ENCODE data around the gene ALLC. TPM values are rescaled to one million over a fixed set of nuclear protein-coding genes. Genes with fewer than 3 reads are reported as not detected.

ALLC gene
- total RNA-seq, 2 experiments from 2014 or later = not detected

DNA sequence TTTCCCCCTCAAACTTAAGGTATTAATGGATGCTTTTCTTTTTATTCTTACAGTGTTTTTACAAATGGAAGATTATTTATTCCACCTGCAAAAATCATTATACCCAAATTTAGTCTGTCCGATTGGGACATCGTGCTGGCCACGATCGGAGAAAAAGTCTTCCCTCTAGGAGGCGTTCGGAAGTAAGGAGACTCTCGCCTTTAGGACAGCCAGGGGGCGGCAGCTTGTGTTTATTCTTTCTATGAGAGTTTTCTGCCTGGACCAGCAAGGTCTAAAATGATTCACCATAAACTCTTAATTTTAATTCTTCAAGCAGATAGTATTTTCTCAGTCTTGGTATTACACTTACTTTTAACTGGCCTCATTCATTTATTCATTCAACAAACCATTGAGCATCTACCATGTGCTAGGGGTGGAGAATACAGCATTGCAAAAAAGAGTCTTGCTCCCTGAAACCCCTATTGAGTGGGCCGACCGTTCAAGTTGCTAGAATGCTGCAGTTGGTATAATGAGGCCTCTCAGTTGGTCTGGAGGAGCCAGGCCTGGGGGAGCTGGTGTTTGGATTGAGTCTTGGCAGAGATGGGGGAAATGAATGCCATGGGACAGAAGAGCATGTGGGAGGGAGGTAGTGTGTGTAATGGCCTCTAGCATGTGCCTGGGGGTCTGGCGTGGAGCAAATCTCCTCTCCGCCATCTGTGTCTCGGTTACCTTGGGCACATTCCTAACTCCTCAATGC is 84.0 kb downstream of the ALLC start:
- Mint-ChIP-seq H3K27ac (no peak overlapping the region), H3K4me1 (no peaks in the 10 kb centered on the region), H3K4me3 (no peak overlapping the region), H3K27me3 (peaks cover 2% of the 10 kb centered on the region), H3K9me3 (no peaks in the 10 kb centered on the region), H3K36me3 (ENCODE audit: low read depth) (no peaks in the 10 kb centered on the region)
- ChIA-PET POLR2A (no interaction called here), CTCF (interaction anchor here (1.2 kb wide), 1 partner anchor 12 kb away, joined by 3 read pairs; no protein-coding TSS in a partner anchor)
- no peak for DNase-seq

DNA sequence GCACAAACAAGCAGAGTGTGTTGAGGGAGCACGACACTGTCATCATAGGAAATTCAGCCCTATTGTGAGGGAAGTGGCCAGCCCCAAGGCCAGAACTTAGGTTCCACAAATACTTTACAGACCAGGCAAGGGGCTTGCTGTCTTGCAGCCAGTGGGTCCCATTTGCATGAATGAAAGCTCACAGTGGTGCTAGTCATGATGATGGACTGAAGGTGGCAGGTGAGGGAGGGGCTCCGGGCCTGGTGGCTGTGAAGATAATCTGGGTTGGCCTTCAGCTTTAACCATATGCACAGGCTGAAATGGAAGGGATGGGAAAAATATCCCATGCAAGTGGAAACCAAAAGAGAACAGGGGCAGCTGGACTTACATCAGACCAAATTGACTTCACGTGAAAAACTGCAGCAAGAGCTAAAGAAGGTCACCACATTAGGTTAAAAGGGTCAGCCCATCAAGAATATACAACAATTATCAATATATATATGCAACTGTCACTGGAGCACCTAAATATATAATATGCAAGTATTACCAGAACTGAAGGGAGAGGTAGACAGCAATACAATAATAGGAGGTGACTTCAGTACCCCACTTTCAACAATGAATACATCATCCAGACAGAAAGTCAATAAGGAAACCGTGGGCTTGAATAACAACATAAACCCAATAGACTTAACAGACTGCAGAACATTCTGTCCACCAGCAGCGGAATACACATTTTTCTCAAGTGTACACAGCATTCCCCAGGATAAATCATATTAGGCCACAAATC is 84.9 kb downstream of the ALLC start:
- DNase-seq = no peak
- H3K4me1 Mint-ChIP-seq = no peaks in the 10 kb centered on the region
- POLR2A ChIA-PET = no interaction called here
- no peaks in the 10 kb centered on the region for H3K36me3 Mint-ChIP-seq (ENCODE audit: low read depth)
- CTCF ChIA-PET = no interaction called here
- H3K27me3 Mint-ChIP-seq = peaks cover 2% of the 10 kb centered on the region
- no peak overlapping the region for H3K4me3 Mint-ChIP-seq
- no peaks in the 10 kb centered on the region for H3K9me3 Mint-ChIP-seq
- no peak overlapping the region for H3K27ac Mint-ChIP-seq

DNA sequence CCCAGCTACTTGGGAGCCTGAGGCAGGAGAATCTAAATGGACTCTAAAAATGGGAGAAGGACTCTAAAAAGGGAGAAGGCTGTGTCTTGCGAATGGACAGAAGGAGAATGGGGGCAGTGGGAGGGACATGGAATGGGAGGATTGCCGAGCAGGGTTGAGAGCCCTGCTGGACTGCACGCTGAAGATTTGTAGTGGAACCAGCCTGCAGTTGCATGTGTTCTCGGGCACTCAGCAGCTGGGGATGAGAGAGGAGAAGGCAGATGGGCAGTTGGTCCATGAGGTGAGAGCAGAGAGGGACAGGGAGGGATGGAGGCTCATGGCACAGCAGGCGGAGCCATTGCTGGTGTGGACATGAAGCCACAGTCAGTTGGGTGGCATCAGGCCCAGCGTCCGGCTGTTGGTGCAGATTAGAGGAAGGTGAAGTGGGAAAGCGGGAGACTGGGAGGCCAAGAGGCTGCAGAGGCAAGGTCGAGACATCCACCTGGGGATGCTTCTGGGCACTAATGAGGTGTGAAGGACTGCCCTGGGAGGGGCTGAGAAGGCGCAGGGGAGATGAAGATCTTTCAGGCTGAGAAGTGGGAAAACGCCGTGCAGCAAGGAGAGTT is 86.1 kb downstream of the ALLC start:
- H3K36me3 Mint-ChIP-seq (ENCODE audit: low read depth) = no peaks in the 10 kb centered on the region
- H3K4me1 Mint-ChIP-seq = no peaks in the 10 kb centered on the region
- no peak for DNase-seq
- H3K27me3 Mint-ChIP-seq = peaks cover 2% of the 10 kb centered on the region
- H3K4me3 Mint-ChIP-seq = no peak overlapping the region
- ChIA-PET POLR2A (no interaction called here), CTCF (no interaction called here)
- H3K9me3 Mint-ChIP-seq = no peaks in the 10 kb centered on the region
- H3K27ac Mint-ChIP-seq = no peak overlapping the region

GRCh38 chr2:3745920-3746319 is 87.9 kb downstream of the ALLC start:
- Mint-ChIP-seq H3K9me3 (no peaks in the 10 kb centered on the region), H3K27ac (no peak overlapping the region), H3K36me3 (ENCODE audit: low read depth) (no peaks in the 10 kb centered on the region), H3K27me3 (peaks cover 1% of the 10 kb centered on the region), H3K4me1 (no peaks in the 10 kb centered on the region), H3K4me3 (no peak overlapping the region)
- CTCF ChIA-PET = no interaction called here
- DNase-seq = no peak
- POLR2A ChIA-PET = no interaction called here

- ChIA-PET POLR2A (no interaction called here), CTCF (no interaction called here)
- Mint-ChIP-seq H3K27me3 (no peaks in the 10 kb centered on the region), H3K4me3 (no peak overlapping the region), H3K36me3 (ENCODE audit: low read depth) (no peaks in the 10 kb centered on the region), H3K9me3 (no peaks in the 10 kb centered on the region), H3K4me1 (no peaks in the 10 kb centered on the region), H3K27ac (no peak overlapping the region)
- no peak for DNase-seq
Measured at GRCh38 chr2:3747032-3747654, 89.1 kb downstream of the ALLC start.

- Mint-ChIP-seq H3K27me3 (no peaks in the 10 kb centered on the region), H3K27ac (no peak overlapping the region), H3K9me3 (no peaks in the 10 kb centered on the region), H3K4me1 (no peaks in the 10 kb centered on the region), H3K36me3 (ENCODE audit: low read depth) (no peaks in the 10 kb centered on the region), H3K4me3 (no peak overlapping the region)
- ChIA-PET CTCF (no interaction called here), POLR2A (no interaction called here)
- DNase-seq = no peak
Measured at GRCh38 chr2:3747826-3748225, 89.8 kb downstream of the ALLC start.

- Mint-ChIP-seq H3K36me3 (ENCODE audit: low read depth) (no peaks in the 10 kb centered on the region), H3K9me3 (no peaks in the 10 kb centered on the region), H3K27me3 (no peaks in the 10 kb centered on the region), H3K4me3 (no peak overlapping the region), H3K4me1 (no peaks in the 10 kb centered on the region), H3K27ac (no peak overlapping the region)
- no peak for DNase-seq
- ChIA-PET POLR2A (no interaction called here), CTCF (no interaction called here)
Measured at GRCh38 chr2:3749201-3749600, 91.2 kb downstream of the ALLC start.

GRCh38 chr2:3751251-3751650 is 93.3 kb downstream of the ALLC start:
- DNase-seq = no peak
- CTCF ChIA-PET = no interaction called here

GRCh38 chr2:3751806-3752205 is 93.8 kb downstream of the ALLC start:
- no peaks in the 10 kb centered on the region for H3K4me1 Mint-ChIP-seq
- H3K9me3 Mint-ChIP-seq = peaks cover 7% of the 10 kb centered on the region
- POLR2A ChIA-PET = no interaction called here
- DNase-seq = no peak
- H3K36me3 Mint-ChIP-seq (ENCODE audit: low read depth) = no peaks in the 10 kb centered on the region
- H3K27ac Mint-ChIP-seq = no peak overlapping the region
- H3K27me3 Mint-ChIP-seq = no peaks in the 10 kb centered on the region
- CTCF ChIA-PET = no interaction called here
- no peak overlapping the region for H3K4me3 Mint-ChIP-seq

More at GRCh38 chr2:3751251-3751650, 93.3 kb downstream of the ALLC start:
- Mint-ChIP-seq H3K27ac (no peak overlapping the region), H3K27me3 (no peaks in the 10 kb centered on the region), H3K9me3 (peaks cover 7% of the 10 kb centered on the region), H3K36me3 (ENCODE audit: low read depth) (no peaks in the 10 kb centered on the region), H3K4me3 (no peak overlapping the region), H3K4me1 (no peaks in the 10 kb centered on the region)
- POLR2A ChIA-PET = no interaction called here

Other genes with a start within 250 kb of the ALLC start
- 10 to 100 TPM; 45.7 to 48.2 TPM for gene ADI1, start 138.7 kb upstream of the ALLC start, total RNA-seq
- 10 to 100 TPM; 18.7 to 26.0 TPM for gene RNASEH1, start 99.9 kb upstream of the ALLC start, total RNA-seq
- gene RPS7, start 82.9 kb upstream of the ALLC start, total RNA-seq = 1,000 to 10,000 TPM; 1,311 to 1,331 TPM
- gene COLEC11, start 63.1 kb upstream of the ALLC start, total RNA-seq = under 1 TPM in 1 of 2 experiments, not detected in 1; 0.35 TPM
- not detected for gene DCDC2C, start 45.4 kb downstream of the ALLC start, total RNA-seq